HG03571 (cell line): ENCODE data around the gene TTBK1.

Source experiments
- ATAC-seq: cut with Tn5 transposase; IDR thresholded peaks from one replicate; pipeline ENCODE4 v1.9.1; 2021; ENCODE audit not compliant: unreplicated experiment

Gene TTBK1

DNA sequence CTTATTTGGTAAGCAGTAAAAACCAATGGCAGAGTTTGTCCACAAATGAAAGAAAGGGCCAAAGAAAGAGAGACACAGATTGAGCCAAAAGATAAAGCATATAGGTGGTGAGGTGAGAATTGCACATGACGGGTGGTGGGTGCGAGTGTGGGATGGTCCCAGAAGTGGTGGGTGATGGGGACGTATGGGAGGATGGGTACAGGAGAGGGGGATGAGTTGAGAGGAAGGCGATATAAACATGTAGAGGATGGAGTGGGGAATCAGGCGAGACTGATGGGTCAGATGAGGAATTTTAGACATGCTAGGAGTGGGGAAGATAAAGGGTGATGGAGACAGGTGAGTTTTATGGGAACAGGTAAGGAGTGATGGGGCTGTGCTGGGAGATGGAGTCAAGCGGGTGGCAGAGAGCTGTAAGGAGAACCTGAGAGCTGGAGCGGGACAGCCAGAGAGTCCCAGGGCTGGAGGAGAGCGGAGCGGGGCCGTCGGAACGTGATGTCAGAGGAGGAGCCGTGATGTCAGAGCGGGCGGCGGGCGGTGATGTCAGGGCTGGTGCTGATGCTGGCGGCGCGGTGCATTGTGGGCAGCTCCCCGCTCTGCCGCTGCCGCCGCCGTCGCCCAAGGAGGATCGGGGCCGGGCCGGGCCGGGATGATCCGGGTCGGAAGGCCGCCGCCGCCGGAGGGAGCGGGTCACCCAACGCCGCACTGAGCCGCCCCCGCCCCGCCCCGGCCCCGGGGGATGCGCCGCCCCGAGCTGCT is at the start of gene TTBK1:
TSS of gene TTBK1 (plus strand) at position 574 of the 756 bp plus-strand sequence. CDS start 3,180 bp downstream, outside the sequence.
- ATAC-seq, result no peak

DNA sequence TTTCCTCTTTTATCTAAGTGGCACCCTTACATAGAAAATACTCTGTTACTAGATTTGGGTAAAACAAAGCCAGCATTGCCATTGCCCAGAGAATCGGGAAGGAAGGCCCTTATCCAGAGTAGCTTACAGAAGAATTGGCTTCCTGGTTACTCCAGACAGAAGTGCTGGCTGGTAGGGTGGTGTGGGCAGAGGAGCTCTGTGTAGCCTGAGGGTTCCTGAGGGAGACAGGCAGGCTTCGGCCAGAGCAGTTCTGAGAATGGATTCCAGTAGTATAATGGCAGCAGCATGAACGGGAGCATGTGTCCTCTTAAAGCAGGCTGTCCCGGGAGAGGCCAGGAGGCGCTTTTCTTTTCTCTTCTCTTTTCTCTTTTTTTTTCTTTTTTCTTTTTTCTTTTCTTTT is 49.4 kb upstream of the TTBK1 start:
- no peak for ATAC-seq

DNA sequence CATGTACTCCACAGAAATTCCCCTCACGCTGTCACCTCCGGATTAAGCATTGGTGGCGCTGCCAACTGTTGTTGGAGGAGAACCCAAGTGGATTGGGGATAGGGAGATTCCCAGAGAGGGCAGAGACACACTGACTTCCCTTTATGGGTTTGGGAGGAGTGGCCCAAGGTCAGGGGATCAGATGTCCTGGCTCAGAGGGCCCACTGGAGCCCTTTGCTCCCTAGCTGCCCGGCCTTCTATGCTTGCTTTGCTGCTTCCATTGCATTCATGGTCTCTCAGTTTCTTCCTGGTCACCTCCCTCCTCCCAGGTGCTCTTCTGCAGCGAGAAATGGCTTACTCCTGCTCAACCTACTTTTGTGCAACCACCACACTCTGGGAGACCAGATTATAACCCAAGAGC is 46.9 kb upstream of the TTBK1 start:
- no peak for ATAC-seq

DNA sequence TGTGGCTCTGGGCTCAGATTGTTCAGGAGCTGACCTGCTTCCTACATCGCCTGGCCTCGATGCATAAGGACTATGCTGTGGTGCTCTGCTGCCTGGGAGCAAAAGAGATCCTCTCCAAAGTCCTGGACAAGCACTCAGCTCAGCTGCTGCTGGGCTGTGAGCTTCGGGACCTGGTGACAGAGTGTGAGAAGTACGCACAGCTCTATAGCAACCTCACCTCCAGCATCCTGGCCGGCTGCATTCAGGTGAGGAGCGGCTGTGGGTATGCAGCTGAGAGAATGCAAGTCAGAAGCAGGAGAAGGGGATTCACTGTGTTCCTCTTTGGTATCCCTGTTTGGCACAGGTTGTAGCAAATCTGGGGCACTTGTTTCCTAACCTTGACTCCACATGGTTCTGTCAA is 43.4 kb upstream of the TTBK1 start:
- ATAC-seq, result no peak

DNA sequence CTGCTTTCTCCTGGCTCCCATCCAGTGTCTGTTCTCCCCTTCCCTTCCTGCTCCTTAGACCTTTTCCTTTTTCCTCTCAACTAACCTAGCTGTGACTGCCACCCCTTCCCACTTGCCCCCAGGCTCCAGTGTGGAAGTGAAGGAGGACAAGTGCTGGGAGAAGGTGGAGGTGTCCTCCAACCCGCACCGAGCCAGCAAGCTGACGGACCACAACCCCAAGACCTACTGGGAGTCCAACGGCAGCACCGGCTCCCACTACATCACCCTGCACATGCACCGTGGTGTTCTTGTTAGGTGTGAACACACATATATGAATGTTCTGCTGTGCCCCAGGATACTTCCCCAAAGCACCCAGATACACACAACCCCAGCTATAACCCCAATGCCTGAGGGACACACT is 42.7 kb upstream of the TTBK1 start:
- no peak for ATAC-seq

DNA sequence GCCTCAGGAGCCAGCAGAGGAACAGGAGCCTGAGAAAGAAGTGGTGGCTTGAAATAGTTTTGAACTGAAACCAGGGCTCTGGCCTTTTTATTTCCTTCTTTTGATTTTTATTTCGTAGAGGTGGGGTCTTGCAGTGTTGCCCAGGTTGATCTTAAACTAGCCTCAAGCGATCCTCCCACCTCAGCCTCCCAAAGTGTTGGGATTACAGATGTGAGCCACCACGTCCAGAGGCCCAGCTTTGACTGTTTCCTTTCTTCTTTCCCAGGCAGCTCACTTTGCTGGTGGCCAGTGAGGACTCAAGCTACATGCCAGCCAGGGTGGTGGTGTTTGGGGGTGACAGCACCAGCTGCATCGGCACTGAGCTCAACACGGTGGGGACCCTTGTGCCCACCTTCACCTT is 40.8 kb upstream of the TTBK1 start:
- ATAC-seq, result no peak

DNA sequence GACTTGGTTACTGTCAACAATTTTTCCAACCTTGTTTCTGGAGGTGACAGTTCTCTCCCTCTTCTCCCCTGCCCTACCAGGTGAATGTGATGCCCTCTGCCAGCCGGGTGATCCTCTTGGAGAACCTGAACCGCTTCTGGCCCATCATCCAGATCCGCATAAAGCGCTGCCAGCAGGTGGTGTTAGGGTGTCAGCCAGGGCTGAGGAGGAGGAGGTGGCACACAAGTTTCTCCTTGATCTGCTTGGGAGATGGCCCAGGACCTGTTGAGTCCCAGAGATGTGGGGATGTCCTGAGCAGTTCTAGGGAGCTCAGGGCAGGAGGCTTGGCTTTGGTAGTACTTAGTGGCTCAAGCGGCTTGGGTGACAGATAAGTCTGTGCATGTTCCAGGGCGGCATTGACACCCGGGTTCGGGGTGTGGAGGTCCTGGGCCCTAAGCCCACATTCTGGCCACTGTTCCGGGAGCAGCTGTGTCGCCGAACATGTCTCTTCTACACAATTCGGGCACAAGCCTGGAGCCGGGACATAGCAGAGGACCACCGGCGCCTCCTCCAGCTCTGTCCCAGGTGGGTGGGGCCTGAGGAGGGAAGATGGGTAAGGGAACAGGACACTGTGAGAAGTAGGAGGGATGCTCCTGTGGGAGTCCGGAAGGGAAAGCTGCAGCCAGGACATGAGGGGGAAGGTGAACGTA is 40.1 kb upstream of the TTBK1 start:
- no peak for ATAC-seq

DNA sequence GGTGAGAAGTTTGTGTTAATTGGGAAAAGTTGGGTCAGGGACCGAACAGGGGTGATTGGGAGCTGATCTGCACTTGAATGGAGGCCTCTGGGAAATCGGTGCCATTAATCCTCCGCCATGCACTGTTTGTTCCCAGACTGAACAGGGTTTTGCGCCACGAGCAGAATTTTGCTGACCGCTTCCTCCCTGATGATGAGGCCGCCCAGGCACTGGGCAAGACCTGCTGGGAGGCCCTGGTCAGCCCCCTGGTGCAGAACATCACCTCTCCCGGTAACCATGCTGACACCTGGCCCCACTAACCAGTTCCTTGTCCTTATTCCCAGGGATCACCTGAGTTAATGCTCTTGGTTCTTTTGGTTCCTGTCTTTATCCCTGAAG is 39.6 kb upstream of the TTBK1 start:
- ATAC-seq, result no peak

DNA sequence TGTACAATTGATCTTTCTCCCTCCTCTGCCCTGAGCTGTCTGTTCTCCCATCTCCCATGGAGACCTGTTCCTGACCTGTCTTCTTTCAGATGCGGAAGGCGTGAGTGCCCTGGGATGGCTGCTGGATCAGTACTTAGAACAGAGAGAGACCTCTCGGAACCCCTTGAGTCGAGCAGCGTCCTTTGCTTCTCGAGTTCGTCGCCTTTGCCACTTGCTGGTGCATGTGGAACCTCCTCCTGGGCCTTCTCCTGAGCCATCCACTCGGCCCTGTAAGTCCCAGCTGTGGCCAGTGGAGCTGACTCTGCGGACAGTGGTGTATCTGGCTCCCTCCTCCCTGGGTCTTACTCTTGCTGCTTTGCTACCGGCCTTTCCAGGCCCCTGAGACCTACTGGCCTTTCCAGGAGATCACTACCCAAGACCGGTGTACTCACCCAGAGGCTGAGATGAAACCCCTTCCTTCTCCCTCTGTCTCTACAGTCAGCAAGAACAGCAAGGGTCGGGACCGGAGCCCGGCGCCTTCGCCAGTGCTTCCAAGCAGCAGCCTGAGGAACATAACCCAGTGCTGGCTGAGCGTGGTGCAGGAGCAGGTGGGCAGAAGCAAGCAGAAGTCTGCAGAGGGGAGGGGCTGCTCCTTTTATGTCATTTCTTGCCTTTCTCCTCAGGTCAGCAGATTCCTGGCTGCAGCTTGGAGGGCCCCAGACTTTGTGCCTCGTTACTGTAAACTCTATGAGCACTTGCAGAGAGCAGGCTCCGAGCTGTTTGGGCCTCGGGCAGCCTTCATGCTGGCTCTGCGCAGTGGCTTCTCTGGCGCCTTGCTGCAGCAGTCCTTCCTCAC is 38.8 kb upstream of the TTBK1 start:
- no peak for ATAC-seq

DNA sequence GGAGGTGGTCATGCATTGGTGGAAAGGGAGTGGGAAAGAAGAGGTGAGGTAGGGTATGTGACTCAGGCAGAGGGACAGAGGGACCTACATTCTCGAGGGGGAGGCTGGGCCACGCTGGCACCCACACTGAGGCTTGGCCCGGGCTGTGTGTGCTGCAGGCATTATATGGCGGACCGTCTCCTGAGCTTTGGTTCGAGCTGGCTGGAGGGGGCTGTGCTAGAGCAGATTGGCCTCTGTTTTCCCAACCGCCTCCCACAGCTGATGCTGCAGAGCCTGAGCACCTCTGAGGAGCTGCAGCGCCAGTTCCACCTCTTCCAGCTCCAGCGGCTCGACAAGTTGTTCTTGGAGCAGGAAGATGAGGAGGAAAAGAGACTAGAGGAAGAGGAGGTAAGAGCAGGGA is 37.4 kb upstream of the TTBK1 start:
- ATAC-seq, result no peak

DNA sequence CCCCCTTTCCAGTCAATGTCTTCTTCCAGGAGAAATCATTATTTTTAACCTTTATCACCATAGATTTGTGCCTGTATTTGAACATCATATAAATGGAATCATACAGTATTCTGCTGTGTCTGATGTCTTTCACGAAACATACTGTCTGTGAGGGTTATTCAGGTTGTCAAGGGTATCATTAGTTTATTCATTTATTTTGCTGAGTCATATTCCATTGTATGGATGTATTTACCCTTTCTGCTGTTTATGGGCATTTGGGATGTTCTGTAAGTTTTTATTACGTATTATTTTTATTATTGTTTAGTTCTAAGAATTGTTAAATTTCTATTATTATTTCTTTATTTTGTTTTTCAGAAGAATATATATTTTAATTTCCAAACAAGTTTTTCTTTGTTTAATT is 36.0 kb upstream of the TTBK1 start:
- no peak for ATAC-seq

DNA sequence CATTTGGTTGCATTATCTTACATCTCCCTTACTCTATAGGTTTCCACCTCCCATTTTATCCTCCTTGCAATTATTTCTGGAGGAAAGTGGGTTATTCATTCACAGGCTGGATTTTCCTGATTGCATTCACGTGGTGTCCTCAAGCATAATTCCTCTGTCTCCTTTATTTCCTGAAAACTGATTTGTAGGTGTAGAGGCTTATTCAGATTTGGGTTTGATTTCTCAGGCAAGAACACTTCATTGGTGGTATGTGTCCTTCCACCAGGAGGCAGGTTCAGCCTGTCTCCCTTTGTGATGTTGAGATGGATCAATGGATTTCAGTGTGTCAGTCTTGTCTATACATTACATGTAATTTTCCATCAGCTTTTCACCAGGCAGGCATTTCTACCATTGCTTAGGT is 31.3 kb upstream of the TTBK1 start:
- no peak for ATAC-seq

DNA sequence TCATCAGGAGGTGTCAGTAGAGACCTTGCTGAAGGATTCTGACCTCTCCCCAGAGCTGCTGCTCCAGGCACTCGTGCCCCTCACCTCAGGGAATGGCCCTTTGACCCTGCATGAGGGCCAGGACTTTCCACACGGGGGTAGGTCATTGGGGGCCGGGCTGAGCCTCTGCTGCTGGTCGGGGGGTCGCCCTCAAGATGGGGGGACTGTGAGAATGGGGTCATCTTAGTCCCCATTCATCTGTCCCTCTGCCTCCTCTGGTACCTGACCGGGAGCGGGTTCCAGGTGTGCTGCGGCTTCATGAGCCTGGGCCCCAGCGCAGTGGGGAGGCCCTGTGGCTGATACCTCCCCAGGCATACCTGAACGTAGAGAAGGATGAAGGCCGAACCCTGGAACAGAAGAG is 29.9 kb upstream of the TTBK1 start:
- no peak for ATAC-seq

DNA sequence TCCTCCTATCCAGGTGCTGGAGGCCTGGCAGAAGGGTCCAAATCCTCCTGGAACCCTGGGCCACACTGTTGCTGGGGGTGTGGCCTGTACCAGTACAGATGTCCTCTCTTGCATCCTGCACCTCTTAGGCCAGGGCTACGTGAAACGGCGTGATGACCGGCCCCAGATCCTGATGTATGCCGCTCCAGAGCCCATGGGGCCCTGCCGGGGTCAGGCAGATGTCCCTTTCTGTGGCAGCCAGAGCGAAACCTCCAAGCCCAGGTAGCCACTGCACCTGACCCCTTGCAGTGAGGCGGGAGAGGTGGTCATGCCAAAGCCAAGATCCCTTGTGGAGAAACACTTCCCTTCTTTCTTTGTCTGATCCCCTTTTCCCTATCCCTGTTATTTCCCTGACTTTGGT is 28.2 kb upstream of the TTBK1 start:
- no peak for ATAC-seq

DNA sequence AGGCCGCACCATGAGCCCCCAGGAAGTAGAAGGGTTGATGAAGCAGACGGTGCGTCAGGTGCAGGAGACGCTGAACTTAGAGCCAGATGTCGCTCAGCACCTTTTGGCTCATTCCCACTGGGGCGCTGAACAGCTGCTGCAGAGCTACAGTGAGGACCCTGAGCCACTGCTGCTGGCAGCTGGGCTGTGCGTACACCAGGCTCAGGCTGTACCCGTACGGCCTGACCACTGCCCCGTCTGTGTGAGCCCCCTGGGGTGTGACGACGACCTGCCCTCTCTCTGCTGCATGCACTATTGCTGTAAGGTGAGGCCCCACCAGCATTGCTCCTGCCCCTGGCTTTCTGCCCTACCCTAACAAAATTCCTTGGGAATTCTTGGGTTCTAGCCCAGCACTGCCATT is 27.1 kb upstream of the TTBK1 start:
- ATAC-seq, result no peak

DNA sequence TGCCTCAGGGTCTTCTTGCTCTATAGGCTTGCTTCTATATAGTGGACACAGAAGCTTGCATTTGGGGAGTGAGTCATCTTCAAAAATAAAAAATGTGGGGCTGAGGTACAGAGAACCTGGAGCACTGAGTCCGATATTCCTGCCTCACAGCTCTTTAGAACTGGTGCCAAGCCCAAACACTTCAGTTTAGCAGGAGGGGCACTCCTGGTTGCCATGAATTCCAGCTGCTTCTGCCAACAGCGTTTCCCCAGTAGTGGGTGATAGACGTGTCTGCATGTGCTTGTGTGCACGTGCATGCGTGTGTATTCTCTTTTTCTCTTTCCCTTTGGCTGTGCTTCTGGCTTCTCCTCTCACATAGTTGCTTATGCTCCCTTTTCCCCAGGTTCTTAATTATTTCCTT is 25.9 kb upstream of the TTBK1 start:
- no peak for ATAC-seq

DNA sequence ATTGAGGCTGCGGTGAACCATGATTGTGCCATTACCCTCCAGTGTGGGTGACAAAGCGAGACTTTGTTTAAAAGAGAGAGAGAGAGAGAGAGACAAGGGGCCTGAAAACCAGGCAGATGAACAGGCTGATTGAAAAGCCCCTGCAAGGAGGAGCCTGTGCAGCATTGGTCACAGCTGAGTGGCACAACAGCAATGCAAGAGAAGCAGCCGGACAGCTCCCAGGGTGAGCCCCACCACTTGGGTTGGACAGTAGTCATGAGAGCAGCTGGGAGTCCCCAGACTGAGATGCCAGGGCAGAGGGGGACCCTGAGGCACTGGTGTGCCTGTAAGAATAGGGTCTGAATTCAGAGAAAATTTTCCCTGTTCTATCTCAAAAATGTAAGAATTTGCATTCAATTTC is 24.2 kb upstream of the TTBK1 start:
- no peak for ATAC-seq

DNA sequence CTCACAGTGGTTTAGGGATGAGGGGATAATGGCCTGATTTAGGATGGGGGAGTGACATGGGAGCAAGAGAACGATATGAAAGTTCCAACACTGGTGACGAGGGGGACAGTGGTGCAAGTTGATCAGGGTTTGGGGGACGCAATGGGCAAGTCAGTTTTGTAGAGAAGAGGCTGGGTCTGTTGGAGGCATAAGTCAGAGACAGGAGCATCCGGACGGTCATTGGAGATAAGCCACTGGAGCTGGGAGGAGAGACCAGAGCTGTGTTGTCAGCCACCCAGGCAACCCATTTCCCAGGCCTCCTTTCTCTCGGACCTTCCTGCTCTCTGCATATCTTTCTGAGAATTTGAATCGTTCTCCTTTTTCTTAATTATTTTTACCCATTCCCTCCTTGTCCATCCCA is 23.5 kb upstream of the TTBK1 start:
- ATAC-seq, result no peak

DNA sequence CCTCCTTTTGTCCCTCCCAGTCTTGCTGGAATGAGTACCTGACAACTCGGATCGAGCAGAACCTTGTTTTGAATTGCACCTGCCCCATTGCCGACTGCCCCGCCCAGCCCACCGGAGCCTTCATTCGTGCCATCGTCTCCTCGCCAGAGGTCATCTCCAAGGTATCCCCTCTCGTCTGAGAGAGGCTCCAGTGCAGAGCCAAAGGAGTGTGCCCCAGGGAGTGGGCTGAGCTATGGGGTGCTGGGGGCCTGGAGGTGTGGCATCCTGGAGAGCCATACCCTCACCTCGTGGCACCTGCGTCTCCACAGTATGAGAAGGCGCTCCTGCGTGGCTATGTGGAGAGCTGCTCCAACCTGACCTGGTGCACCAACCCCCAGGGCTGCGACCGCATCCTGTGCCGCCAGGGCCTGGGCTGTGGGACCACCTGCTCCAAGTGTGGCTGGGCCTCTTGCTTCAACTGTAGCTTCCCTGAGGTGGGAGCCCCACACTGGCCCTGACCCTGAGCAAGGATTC is 22.8 kb upstream of the TTBK1 start:
- no peak for ATAC-seq

DNA sequence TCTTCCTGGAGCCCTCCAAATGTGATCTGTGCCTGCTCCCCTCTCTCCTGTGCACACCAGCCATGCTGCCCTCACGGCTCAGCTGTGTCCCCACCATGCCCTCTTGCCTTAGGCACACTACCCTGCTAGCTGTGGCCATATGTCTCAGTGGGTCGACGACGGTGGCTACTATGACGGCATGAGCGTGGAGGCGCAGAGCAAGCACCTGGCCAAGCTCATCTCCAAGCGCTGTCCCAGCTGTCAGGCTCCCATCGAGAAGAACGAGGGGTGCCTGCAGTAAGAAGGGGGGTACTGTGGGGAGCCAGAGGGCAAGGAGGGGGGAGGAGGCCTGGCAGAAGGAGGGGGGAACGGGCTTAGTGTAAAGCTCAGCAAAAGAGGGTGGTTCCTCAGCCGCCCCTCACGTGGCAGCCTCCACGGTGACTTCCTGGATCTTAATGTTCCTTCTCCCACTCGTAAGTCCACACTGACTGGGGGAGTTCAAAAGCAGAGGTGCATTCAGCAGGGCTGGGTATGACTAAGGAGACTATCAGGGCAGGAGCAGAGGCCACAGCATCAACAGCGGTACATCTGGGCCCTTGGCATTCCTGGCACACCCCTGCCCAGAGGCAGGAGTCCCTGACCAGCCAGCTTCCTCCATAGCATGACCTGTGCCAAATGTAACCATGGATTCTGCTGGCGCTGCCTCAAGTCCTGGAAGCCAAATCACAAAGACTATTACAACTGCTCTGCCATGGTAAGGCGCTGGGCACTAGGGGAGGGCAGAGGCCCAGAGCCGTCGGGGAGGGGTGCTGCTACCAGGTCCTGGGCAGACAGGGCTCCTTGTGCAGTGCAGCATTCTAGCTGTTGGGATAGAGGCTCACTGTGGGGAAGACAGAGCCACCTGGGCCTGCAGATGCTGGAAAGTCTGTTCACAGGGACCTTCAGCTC is 22.0 kb upstream of the TTBK1 start:
- ATAC-seq, result no peak
